Stimulated activated CD8-positive, alpha-beta memory T cell treated with anti-CD3 and anti-CD28 coated beads, Interleukin-4, amount 100 ng/mL, for 1 hour (primary cell): ENCODE data around the gene CTTNBP2NL.
"Not testable (repeated sequence)": the region's sequence is repeated elsewhere in the genome, so short reads cannot be mapped to it uniquely, and the experiment has no call there.

ENCODE experiments used
- DNase-seq, 2 donors: peaks; one replicate each; pipeline ENCODE4 v3.0.0-alpha.2; 2020; ENCODE audit warnings: low read depth in 2 of 2, low spot score in 1 of 2

CTTNBP2NL gene

DNA sequence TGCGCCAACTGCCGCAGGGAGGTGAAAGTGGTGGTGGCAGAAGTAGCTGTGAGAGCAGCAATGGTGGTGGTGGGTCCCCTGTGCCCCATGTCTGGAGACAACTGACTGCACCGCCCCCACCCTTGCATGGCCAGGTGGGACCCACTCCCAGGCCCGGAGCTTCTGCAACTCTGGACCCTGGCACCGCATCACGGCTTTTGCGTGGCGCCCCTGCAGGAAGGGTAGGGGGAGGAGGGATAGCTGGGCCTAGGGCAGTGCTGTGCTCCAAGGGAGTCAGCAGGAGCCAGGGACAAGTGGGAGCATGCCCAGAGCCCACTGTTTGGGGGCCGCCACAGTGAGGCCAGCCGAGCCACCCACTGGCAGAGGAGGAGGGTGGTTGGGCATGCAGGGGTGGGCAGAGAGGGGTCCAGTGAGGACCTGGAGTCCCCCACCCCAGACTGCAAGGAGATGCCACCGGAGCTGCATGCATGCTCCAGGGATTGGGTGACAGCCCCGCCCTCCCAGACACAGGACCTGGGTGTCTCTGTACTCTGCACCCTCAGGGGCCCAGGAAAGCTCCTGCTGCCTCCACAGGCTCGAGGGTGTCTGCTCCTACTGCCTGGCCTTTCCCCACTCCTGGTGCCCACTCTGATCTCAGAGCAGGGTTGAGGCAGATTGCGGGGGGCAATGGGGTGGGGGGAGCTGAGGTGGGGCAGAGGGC, 9.8 kb upstream of the CTTNBP2NL start:
- DNase-seq: no peak

DNA sequence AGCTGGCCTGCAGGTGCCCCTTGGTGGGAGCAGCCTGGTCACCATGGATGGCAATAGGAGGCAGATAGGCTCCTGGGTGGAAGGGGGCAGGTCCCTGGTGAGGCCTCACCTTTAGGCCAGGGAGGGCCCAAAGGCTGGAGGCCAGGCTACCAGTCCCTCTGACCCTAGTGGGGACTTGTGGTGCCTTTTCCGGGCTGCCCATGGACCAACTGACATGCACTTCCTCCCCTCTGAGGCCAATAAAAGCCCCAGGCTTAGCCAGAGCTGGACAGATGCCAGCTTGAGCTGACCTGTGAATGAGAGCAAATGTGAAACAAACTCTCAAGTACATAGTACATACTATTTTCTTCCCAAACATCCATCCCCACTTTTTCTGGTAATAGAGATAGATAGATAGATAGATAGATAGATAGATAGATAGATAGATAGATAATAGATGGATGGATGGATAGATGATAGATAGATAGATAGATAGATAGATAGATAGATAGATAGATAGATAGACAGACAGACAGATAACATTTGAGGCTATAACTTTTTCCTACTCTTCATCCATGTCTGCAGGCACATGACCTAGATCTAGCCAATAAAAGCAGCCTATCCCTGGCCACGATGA, 9.2 kb upstream of the CTTNBP2NL start:
- DNase-seq: no peak

DNA sequence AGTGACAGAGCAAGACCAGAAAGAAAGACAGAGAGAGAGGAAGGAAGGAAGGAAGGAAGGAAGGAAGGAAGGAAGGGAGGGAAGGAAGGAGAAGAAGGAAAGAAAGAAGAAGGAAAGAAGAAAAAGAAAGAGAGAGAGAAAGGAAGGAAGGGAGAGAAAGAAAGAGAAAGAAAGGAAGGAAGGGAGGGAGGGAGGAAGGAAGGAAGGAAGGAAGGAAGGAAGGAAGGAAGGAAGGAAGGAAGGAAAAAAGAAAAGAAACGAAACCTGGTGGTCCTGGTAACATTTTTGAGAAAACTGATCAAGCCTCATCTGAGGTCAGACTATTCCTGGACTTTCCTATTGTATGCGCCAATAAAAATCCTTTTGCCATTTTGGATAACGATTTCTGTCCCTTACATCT, 8.2 kb upstream of the CTTNBP2NL start:
- DNase-seq: no peak

DNA sequence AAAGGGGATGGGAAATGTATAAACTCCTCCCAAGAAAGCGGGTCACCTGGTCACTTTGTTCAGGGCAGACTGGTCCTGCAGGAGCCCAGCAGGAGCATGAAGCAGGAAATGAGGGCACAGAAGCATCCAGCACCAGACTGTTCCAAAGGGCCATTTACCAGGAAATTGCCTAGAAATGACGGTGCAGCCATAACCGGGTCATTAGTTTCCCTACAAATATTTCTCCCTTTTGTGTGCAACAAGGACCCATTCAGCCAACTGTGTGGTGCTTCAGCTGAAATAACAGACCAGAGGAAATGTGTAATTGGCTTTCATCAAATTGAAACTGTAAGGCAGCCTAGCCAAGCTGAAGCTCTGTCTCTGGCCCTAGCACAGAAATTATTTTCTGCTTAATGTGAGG, 7.6 kb upstream of the CTTNBP2NL start:
- DNase-seq: no peak

- no peak for DNase-seq
Measured at GRCh38 chr1:112389689-112390088, 6.3 kb upstream of the CTTNBP2NL start.

- not testable (repeated sequence) for DNase-seq
Measured at GRCh38 chr1:112390335-112390734, 5.7 kb upstream of the CTTNBP2NL start.

GRCh38 chr1:112390775-112391602, 5.0 kb upstream of the CTTNBP2NL start:
- DNase-seq: peak; percentile 42 to 63

GRCh38 chr1:112391603-112391940, 4.4 kb upstream of the CTTNBP2NL start:
- no peak for DNase-seq

DNA sequence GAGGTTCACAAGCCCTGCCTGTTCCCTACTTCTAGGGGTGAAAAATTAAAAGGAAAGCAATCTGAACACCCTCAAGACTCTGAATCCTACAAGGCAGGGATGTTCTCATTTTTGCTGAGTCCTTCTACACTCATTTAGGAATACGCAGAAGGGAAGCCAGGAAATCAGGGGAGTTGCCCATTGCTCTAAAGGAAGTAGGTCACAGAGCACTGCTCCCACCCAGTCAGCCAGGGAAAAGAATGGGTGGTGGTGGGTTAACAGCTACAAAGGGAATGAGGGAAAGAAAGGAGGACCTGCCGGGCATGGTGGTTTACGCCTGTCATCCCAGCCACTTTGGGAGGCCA, 2.4 kb upstream of the CTTNBP2NL start:
- DNase-seq: no peak

- no peak for DNase-seq
Measured at GRCh38 chr1:112394743-112395062, 1.3 kb upstream of the CTTNBP2NL start.

DNA sequence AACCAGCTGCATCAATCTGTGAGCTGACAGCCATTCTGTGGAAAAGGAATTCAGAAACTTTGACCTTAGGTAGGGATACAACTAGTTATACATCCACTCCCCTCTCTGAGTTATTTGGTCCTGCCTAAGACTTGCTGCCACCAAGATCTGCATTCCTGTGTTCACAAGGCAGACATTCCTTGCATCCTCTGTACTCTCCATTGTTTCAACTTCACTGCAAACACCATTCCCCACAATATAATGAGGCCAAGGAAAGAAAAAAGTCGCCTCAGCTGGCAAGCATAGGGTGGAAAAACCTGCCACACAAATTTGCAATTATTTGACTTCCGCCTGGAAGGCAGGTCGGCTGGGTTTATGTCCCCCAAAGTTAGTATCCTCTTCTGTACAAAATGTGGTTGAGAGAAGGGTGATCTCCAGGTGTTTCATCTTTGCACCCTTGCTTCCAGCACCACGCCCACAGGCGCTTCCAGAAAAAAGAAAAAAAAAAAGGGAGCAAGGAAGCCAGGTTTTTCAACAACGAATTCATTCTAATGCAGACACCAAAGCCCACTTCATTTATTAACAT, 676 bp upstream of the CTTNBP2NL start:
- no peak for DNase-seq

DNA sequence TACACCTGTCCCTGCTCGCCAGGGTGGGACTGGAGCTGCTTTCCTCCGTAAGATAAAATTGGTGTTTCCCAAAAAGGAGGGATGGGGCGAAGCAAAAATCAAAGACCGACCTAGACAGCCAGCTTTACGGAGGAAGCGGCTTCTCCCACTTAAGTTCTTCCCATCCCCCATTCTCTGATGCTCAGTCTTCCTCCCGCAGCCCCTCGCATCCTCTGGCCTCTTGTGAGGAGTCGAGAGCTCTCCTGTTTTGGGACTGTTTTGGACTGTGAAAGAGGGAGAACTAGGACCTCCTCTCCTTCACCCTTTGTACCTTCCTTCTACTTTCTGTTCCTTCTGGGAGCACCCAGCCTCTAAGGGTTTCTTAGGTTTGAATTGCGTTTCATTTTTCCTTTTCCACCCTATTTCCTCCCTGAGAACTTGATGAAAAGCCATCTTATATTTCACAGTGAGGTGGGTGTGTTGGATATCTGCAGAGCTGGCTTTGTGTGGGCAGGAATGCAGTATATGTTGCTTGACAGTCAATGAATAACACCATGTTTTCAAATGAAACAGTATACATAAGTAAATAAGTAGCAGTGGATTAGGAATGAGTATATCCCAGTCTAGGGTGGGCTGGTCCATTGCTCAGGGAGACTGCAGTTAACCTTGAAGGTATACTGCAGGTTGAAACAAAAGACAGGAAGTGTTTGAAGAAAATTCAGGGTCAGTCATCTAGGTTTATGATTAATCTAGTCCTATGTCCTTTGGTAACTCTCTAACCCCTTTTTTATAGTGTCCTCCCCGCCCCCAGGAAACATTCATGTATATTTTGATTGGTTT, 848 bp downstream of the CTTNBP2NL start:
- DNase-seq: no peak

- DNase-seq: no peak
Measured at GRCh38 chr1:112397841-112398240, 1.8 kb downstream of the CTTNBP2NL start.

- no peak for DNase-seq
Measured at GRCh38 chr1:112399456-112399855, 3.4 kb downstream of the CTTNBP2NL start.

- not testable (repeated sequence) for DNase-seq
Measured at GRCh38 chr1:112400706-112401105, 4.7 kb downstream of the CTTNBP2NL start.

GRCh38 chr1:112402682-112403643, 6.9 kb downstream of the CTTNBP2NL start:
- DNase-seq: no peak

- no peak for DNase-seq
Measured at GRCh38 chr1:112406771-112407170, 10.8 kb downstream of the CTTNBP2NL start.

DNA sequence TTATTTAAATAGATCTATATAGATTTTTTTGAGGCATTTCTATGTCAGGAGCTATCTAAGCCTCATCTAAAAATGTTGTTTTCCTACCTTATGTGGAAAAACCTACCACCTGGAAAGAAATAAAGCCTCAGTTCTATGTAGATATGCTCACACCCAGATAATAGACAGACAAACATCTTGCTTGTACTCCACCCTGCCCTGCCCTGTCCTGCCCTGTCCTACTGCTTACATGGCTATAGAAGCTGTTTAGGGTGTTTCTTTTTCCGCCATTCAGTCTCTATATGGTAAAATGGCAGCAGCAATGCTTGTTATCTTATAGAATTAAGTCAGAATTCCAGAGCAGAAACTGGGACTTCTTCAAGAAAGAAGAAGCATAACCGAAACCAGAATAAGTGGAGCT, 13.4 kb downstream of the CTTNBP2NL start:
- DNase-seq: no peak

DNA sequence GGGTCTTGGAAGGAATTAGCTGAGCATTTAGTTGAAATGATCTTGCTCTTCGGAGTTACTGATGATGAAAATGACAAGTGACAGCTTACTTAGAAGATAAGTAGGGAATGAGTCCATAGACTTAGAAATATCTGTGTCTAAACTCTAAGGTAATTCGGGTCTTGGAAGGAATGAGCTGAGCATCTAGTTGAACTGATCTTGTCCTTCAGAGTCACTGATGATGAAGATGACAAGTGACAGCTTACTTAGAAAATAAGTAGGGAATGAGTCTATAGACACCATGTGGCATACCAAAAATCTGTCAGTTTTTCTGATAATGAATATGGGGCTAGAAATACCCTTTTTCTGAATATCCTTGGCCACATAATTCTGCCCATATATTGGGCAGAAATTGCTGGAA, 14.7 kb downstream of the CTTNBP2NL start:
- DNase-seq: no peak

- DNase-seq: no peak
Measured at GRCh38 chr1:112417271-112417670, 21.3 kb downstream of the CTTNBP2NL start.
